ENCODE data around the gene PHLPP1.

Gene PHLPP1

GRCh38 chr18:62744076-62744968 lies 29.0 kb downstream of the PHLPP1 start:
- no peak for DNase-seq

- DNase-seq, result no peak
Measured at GRCh38 chr18:62745089-62745751, 29.9 kb downstream of the PHLPP1 start.

- DNase-seq, result no peak
Measured at GRCh38 chr18:62749389-62749788, 34.0 kb downstream of the PHLPP1 start.

GRCh38 chr18:62751341-62751821 lies 36.0 kb downstream of the PHLPP1 start:
- DNase-seq, result no peak

GRCh38 chr18:62751977-62752376 lies 36.6 kb downstream of the PHLPP1 start:
- DNase-seq, result no peak

- DNase-seq, result no peak
Measured at GRCh38 chr18:62754026-62754425, 38.7 kb downstream of the PHLPP1 start.

- no peak for DNase-seq
Measured at GRCh38 chr18:62755454-62755853, 40.1 kb downstream of the PHLPP1 start.

- no peak for DNase-seq
Measured at GRCh38 chr18:62755946-62756345, 40.6 kb downstream of the PHLPP1 start.

- no peak for DNase-seq
Measured at GRCh38 chr18:62757399-62758010, 42.2 kb downstream of the PHLPP1 start.

- no peak for DNase-seq
Measured at GRCh38 chr18:62758591-62758990, 43.2 kb downstream of the PHLPP1 start.

- no peak for DNase-seq
Measured at GRCh38 chr18:62759704-62760402, 44.5 kb downstream of the PHLPP1 start.

GRCh38 chr18:62760403-62760734 lies 45.0 kb downstream of the PHLPP1 start:
- no peak for DNase-seq

GRCh38 chr18:62763101-62763521 lies 47.8 kb downstream of the PHLPP1 start:
- no peak for DNase-seq

GRCh38 chr18:62766266-62766665 lies 50.9 kb downstream of the PHLPP1 start:
- no peak for DNase-seq

- no peak for DNase-seq
Measured at GRCh38 chr18:62767321-62767720, 52.0 kb downstream of the PHLPP1 start.

GRCh38 chr18:62767836-62768557 lies 52.7 kb downstream of the PHLPP1 start:
- DNase-seq, result no peak

GRCh38 chr18:62768558-62768943 lies 53.2 kb downstream of the PHLPP1 start:
- no peak for DNase-seq

GRCh38 chr18:62769216-62769615 lies 53.9 kb downstream of the PHLPP1 start:
- no peak for DNase-seq

- no peak for DNase-seq
Measured at GRCh38 chr18:62771494-62772270, 56.3 kb downstream of the PHLPP1 start.

GRCh38 chr18:62772860-62773584 lies 57.7 kb downstream of the PHLPP1 start:
- no peak for DNase-seq

- DNase-seq, result no peak
Measured at GRCh38 chr18:62773691-62774090, 58.4 kb downstream of the PHLPP1 start.

Data from activated CD4-positive, CD25-positive, alpha-beta regulatory T cell (primary cell).